Measurements from ENCODE around the gene TSPAN32.

The TSPAN32 gene

GRCh38 chr11:2301631-2302305 lies at the start of gene TSPAN32, which contains the start of gene C11orf21:
Gene TSPAN32, plus strand, starts transcription at chr11:2302013. Its CDS starts 137 bp downstream, at chr11:2302150.
Gene C11orf21, minus strand, starts transcription at chr11:2301918. Its CDS starts 110 bp downstream, at chr11:2301808.
- in situ Hi-C loops (cut with MboI; ENCODE audit: low sequenced_read_pairs) = no loop called here

GRCh38 chr11:2252018-2252417 lies 49.8 kb upstream of the TSPAN32 start:
- in situ Hi-C loops (cut with MboI; ENCODE audit: low sequenced_read_pairs) = no loop called here

- in situ Hi-C loops (cut with MboI; ENCODE audit: low sequenced_read_pairs) = no loop called here
Observed at GRCh38 chr11:2256293-2256913, 45.4 kb upstream of the TSPAN32 start.

- in situ Hi-C loops (cut with MboI; ENCODE audit: low sequenced_read_pairs) = no loop called here
Observed at GRCh38 chr11:2256951-2257700, 44.7 kb upstream of the TSPAN32 start.

- in situ Hi-C loops (cut with MboI; ENCODE audit: low sequenced_read_pairs) = no loop called here
Observed at GRCh38 chr11:2258501-2259465, 43.0 kb upstream of the TSPAN32 start.

GRCh38 chr11:2259466-2259830 lies 42.4 kb upstream of the TSPAN32 start:
- in situ Hi-C loops (cut with MboI; ENCODE audit: low sequenced_read_pairs) = no loop called here

- in situ Hi-C loops (cut with MboI; ENCODE audit: low sequenced_read_pairs) = no loop called here
Observed at GRCh38 chr11:2259897-2260451, 41.8 kb upstream of the TSPAN32 start.

GRCh38 chr11:2260491-2261364 lies 41.1 kb upstream of the TSPAN32 start:
- in situ Hi-C loops (cut with MboI; ENCODE audit: low sequenced_read_pairs) = no loop called here

GRCh38 chr11:2261436-2262230 lies 40.2 kb upstream of the TSPAN32 start:
- in situ Hi-C loops (cut with MboI; ENCODE audit: low sequenced_read_pairs) = no loop called here

- in situ Hi-C loops (cut with MboI; ENCODE audit: low sequenced_read_pairs) = no loop called here
Observed at GRCh38 chr11:2262301-2263070, 39.3 kb upstream of the TSPAN32 start.

GRCh38 chr11:2263071-2263565 lies 38.7 kb upstream of the TSPAN32 start:
- in situ Hi-C loops (cut with MboI; ENCODE audit: low sequenced_read_pairs) = no loop called here

GRCh38 chr11:2263724-2264360 lies 38.0 kb upstream of the TSPAN32 start:
- in situ Hi-C loops (cut with MboI; ENCODE audit: low sequenced_read_pairs) = no loop called here

- in situ Hi-C loops (cut with MboI; ENCODE audit: low sequenced_read_pairs) = no loop called here
Observed at GRCh38 chr11:2264366-2265053, 37.3 kb upstream of the TSPAN32 start.

- in situ Hi-C loops (cut with MboI; ENCODE audit: low sequenced_read_pairs) = no loop called here
Observed at GRCh38 chr11:2265396-2265795, 36.4 kb upstream of the TSPAN32 start.

- in situ Hi-C loops (cut with MboI; ENCODE audit: low sequenced_read_pairs) = no loop called here
Observed at GRCh38 chr11:2265854-2266585, 35.8 kb upstream of the TSPAN32 start.
